D721Med (cell line): ENCODE data around the gene DISP3.

Experiments
- DNase-seq: peaks from one replicate; pipeline ENCODE4 v3.0.0; 2011; ENCODE audit warnings: low spot score; ENCODE audit not compliant: insufficient read length
- FAIRE-seq: peaks from 2 replicates; lab custom pipeline; 2011; peaks lifted over from hg19 to GRCh38; lab: Jason Lieb, UNC
- TF ChIP-seq, protein P1 (sequence below): IDR thresholded peaks from 2 replicates; pipeline ENCODE4 v1.5.1; 2012; ENCODE audit warnings: mild to moderate bottlenecking, control low read depth; ENCODE audit not compliant: insufficient read depth; ENCODE audit errors: missing control alignments

Gene DISP3

DNA sequence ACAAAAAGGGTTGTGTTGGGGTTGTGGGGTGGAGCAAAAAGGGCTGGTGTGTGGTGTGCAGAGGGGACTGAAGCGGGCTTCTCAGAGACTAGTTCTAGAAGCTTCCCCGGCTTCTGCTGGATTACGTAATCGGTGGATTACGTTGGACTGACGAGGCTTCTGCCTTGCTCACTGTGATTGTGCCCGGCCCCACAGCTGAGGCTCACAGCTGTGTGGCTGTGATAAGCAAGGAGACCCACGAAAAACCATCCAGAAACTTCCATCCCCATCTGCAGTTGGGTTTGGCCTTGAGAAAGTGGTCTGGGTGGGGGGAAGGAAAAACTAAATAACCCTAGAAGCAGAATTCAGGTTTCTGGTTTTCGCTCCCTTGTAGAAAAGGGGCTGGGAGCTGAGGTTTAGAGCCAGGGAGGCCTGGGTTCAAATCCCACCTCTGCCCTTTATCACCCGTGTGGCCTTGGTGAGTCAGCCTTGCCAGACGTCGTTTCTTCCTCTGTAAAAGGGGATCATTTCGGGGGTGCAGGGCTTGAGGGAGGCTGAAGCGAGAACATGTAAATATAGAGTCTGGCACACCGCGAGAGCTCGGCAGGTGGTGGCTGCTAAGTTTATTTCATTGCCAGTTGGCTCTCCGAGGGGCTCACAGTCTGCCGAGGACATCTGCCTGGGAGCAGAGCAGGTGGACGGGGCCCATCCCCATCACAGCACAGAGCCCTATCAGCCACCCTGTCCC lies 30.4 kb upstream of the DISP3 start:
- FAIRE-seq (no peak), DNase-seq (no peak)
- TF ChIP-seq, protein P1, sequence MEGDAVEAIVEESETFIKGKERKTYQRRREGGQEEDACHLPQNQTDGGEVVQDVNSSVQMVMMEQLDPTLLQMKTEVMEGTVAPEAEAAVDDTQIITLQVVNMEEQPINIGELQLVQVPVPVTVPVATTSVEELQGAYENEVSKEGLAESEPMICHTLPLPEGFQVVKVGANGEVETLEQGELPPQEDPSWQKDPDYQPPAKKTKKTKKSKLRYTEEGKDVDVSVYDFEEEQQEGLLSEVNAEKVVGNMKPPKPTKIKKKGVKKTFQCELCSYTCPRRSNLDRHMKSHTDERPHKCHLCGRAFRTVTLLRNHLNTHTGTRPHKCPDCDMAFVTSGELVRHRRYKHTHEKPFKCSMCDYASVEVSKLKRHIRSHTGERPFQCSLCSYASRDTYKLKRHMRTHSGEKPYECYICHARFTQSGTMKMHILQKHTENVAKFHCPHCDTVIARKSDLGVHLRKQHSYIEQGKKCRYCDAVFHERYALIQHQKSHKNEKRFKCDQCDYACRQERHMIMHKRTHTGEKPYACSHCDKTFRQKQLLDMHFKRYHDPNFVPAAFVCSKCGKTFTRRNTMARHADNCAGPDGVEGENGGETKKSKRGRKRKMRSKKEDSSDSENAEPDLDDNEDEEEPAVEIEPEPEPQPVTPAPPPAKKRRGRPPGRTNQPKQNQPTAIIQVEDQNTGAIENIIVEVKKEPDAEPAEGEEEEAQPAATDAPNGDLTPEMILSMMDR = no peak

DNA sequence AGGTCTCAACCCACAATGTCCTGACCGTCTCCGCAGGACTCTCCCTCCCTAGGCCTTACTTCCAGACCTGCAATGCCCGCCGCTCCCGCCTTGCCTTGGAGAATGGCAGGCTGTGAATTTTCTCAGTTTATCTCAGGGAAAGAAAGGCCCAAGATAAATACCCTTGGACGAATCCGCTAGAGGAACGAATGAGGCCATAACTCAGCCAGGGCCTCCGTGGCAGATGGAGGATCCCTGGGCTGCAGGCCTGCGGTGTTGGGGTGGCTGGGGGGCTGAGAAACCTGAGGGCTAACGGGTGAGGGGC lies 29.9 kb upstream of the DISP3 start:
- no peak for FAIRE-seq
- TF ChIP-seq, protein P1 = no peak
- no peak for DNase-seq

DNA sequence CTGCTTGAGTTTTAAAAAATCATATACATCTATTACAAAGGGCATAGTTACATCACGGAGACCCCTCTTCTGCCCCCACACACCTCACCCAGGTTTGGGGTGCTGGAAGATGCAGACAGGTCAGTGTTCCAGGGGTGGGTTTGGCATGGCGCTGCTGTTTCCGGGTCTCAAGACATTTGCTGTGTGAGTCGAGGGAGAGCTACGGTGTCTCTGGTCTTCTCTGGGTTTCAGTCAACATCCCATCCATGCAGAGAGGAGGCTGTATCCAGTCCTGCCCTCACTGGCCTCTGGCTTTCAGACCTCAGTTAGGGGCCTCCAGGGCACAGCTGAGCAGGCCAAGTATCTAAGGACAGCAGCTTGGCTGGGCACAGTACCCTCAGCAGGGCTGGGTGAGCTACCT lies 28.6 kb upstream of the DISP3 start:
- TF ChIP-seq, protein P1 = no peak
- FAIRE-seq (no peak), DNase-seq (no peak)

DNA sequence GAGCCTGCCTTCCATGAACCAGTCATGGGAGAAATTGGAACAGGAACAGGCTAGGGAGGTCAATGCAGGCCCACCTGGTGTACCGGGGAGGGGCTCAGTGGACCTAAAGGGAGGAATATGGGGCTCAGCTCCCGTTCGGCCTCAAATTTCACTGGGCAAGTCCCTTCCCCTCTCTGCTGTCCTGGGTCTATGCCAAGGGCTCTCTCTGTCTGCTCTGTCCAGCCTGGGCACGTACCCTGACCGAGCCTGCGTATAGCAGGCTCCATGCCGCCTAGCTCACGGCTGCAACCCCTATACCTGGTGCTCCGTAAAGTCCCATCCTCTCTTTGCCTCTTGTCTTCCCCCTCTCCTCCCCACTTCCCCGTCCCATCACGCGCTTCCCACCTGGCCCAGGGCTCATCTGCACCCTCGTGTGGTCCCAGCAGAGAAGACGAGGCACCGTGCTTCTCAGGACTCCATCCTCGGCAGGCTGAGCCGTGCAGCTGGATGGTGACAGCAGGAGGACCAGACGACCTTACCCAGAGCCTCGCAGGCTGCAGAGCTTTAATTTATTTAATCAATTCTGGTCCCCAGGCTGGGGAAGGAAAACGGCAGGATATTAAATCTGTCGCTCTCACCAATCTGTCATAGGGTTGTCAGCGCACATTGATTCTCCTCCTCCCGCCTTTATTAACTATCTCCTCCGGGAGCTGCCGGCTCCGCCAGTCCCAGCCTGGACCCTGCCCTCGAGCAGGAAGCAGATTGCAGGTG lies 25.0 kb upstream of the DISP3 start:
- DNase-seq = peak; percentile 40
- no peak for FAIRE-seq
- TF ChIP-seq, protein P1 = no peak

DNA sequence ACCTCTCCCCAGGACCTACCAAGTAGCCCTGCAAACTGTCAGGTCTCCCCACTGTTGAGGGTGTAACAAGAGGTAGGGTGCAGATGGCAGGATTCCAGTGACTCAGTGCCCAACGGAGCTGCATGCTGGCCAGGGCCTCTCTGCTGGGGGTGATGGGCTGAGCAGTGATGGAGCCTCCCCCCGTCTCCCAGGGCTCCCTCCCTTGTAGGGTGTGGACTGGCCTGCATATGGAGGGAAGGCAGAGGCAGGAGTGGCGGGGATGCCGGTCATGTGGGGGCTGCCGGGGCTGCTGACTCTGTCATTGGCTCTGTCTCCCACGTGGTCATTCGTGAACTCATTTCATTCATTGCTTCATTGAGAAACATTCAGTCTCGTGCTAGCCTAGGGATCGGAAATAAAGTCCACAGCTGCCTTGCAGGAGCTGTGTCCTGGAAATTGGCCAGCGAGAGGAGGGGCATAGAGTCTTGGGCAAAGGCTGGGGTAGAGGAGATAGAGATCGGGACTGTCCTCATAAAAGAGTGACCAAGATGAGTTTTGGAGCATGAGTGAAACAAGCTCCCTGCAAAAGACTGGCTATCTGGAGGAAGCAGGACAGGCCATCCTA lies 22.9 kb upstream of the DISP3 start:
- FAIRE-seq (no peak), DNase-seq (no peak)
- TF ChIP-seq, protein P1 = no peak

DNA sequence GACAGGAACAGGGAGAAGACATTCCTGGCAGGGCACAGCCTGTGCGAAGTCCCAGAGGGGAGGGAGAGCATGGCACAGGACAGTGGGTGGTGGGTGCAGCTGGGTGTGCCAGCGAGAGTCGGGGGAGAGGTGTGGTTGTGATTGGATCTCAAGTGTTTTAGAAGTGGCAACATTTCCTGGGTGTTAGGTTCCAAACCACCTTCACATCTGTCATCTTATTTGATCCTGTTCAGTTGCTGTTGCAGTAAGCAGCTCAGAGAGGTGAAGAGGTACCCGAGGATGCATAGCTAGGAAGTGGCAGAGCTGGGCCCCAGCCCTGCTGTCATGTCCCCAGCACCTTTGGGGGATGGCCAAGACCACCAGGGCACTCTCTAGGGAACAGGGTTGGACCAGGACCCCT lies 22.0 kb upstream of the DISP3 start:
- TF ChIP-seq, protein P1 = no peak
- DNase-seq = no peak
- FAIRE-seq = no peak
